Osteoblast (primary cell): ENCODE data around the gene GJB5. TPM values are rescaled to one million over a fixed set of nuclear protein-coding genes. Genes with fewer than 3 reads are reported as not detected.
A peak's percentile ranks its signal among the peaks of the same experiment; 100 is the strongest.

Experiments used
- DNase-seq: peaks from one replicate; pipeline ENCODE4 v3.0.0; 2011; ENCODE audit warnings: low spot score, mixed read lengths; ENCODE audit not compliant: insufficient read length; ENCODE audit errors: missing footprints
- H2AFZ ChIP-seq: 2 replicates; pipeline ENCODE4 v1.6.0; 2011; ENCODE audit warnings: mild to moderate bottlenecking, low read length
- H3K27ac ChIP-seq: 2 replicates; pipeline ENCODE4 v1.5.1; 2011; ENCODE audit warnings: mild to moderate bottlenecking, low read depth, low read length, moderate library complexity
- H3K27me3 ChIP-seq: 2 replicates; pipeline ENCODE4 v1.6.0; 2012; ENCODE audit warnings: mild to moderate bottlenecking, control low read depth, inconsistent platforms, low read length, moderate library complexity; ENCODE audit not compliant: insufficient read depth
- H3K36me3 ChIP-seq: 2 replicates; pipeline ENCODE4 v1.5.1; 2011; ENCODE audit warnings: mild to moderate bottlenecking, low read length, control low read depth, moderate library complexity; ENCODE audit not compliant: insufficient read depth
- H3K4me1 ChIP-seq: 2 replicates; pipeline ENCODE4 v1.5.1; 2011; ENCODE audit warnings: mild to moderate bottlenecking, low read length, control low read depth, moderate library complexity; ENCODE audit not compliant: insufficient read depth
- H3K4me2 ChIP-seq: 2 replicates; pipeline ENCODE4 v1.6.0; 2011; ENCODE audit warnings: mild to moderate bottlenecking, low read length; ENCODE audit not compliant: insufficient read depth
- H3K4me3 ChIP-seq: fragments of 200-600 bp; sonication (generic); 3 replicates; pipeline ENCODE4 v1.5.1; 2012; ENCODE audit warnings: mild to moderate bottlenecking, low read length, inconsistent platforms; ENCODE audit not compliant: insufficient read depth
- H3K79me2 ChIP-seq: 2 replicates; pipeline ENCODE4 v1.6.0; 2012; ENCODE audit warnings: mild to moderate bottlenecking, low read length, control low read depth, inconsistent platforms; ENCODE audit not compliant: insufficient read depth
- H3K9me3 ChIP-seq: 2 replicates; pipeline ENCODE4 v1.5.1; 2011; ENCODE audit warnings: low read depth, low read length, control low read depth
- H4K20me1 ChIP-seq: 2 replicates; pipeline ENCODE4 v1.6.0; 2012; ENCODE audit warnings: mild to moderate bottlenecking, low read length, control low read depth; ENCODE audit not compliant: insufficient read depth
- total RNA-seq: library from RNA; depleted of rRNA; stranded (reverse); fragments of >200 nt; gene quantifications from 2 replicates; pipeline ENCODE4 v1.2.3, GENCODE V29; 2012
- TF ChIP-seq, protein P1 (sequence below): IDR thresholded peaks from 2 replicates; pipeline ENCODE4 v1.5.1; 2011; ENCODE audit warnings: mild to moderate bottlenecking, low read depth, low read length, moderate library complexity; ENCODE audit errors: extremely low read depth

The GJB5 gene
- total RNA-seq, 1 donor: not detected

DNA sequence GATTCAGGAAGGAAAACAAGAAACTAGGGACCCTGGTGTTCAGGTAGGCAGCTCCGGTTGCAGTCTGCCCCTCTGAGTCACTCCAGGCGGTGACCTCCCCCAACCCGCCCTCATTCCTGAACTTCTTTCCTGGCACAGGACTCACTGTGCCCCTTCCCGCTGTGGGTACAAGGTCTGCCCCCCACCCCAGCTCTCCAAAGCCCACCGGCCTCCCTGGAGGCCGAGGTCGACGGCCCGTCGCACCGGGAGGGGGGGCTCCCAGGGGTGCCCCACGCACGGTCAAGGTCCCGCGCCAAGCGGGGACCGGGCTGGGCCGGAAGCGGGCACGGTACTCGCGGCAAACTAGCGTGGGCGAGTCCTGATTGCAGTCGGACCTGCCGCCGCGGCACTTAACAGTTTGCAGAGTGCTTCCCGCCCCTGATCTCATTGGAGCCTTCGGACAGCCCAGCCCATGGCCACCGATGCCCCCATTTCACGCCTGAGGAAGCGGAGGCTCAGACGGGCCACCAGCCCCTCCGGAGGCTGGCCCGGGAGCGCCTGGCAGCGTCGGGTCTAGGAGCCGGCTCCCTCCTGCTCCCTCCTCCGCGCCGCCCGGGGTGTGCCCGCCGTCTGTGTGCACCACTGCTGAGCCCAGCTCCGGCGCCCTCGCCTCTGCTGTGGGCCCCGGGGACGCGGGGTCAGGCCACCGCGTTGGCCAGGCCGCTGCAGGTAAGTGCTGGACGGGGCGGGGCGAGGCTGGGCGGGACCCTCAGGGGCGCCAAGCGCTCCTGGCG is 26.4 kb downstream of the GJB5 start, which contains the start of gene GJB3:
GJB3 (plus strand) TSS at position 144 of the 773 bp plus-strand sequence. CDS start 3,549 bp downstream, outside the sequence.
- H3K27me3 ChIP-seq: peaks cover 53% of the 10 kb centered on the region
- peak within 1 kb of the TSS; percentile 50 for H3K4me3 ChIP-seq
- no peaks in the 10 kb centered on the region for H3K9me3 ChIP-seq
- DNase-seq: peak; percentile 91
- H3K4me1 ChIP-seq: no peaks in the 10 kb centered on the region
- no peaks in the 10 kb centered on the region for H3K79me2 ChIP-seq
- H3K4me2 ChIP-seq: peak within 1 kb of the TSS; percentile 61
- TF ChIP-seq, protein P1, sequence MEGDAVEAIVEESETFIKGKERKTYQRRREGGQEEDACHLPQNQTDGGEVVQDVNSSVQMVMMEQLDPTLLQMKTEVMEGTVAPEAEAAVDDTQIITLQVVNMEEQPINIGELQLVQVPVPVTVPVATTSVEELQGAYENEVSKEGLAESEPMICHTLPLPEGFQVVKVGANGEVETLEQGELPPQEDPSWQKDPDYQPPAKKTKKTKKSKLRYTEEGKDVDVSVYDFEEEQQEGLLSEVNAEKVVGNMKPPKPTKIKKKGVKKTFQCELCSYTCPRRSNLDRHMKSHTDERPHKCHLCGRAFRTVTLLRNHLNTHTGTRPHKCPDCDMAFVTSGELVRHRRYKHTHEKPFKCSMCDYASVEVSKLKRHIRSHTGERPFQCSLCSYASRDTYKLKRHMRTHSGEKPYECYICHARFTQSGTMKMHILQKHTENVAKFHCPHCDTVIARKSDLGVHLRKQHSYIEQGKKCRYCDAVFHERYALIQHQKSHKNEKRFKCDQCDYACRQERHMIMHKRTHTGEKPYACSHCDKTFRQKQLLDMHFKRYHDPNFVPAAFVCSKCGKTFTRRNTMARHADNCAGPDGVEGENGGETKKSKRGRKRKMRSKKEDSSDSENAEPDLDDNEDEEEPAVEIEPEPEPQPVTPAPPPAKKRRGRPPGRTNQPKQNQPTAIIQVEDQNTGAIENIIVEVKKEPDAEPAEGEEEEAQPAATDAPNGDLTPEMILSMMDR: no peak
- H4K20me1 ChIP-seq: no peaks in the 10 kb centered on the region
- no peak within 1 kb of the TSS for H2AFZ ChIP-seq
- H3K36me3 ChIP-seq: no peaks in the 10 kb centered on the region
- no peak within 1 kb of the TSS for H3K27ac ChIP-seq

DNA sequence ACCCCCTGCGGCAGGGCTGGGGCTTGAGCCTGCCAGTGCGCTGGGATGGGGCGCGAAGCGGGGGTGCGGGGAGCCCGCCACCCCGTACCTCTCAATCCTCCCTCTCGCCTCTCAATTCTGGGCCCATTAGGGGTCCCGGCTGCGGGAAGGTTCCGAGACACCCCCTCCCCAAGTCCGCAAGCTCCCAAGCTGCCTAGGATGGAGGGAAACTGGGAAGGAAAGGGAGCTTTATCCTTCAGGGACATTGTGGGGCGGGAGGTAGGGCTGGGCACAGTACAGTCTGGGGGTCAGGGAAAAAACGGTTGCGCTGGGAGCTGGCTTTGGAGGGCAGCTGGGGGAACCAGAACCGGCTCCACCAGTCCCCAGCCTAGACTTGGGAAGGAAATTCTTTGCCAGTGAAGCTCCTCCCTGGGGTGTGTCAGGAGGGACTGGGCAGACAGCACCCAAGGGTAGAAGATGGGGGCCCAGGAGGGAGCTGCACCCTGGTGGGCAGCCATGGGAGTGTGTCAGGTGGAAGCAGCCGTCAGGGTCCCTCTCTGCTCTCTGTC is 27.1 kb downstream of the GJB5 start:
- peaks cover 46% of the 10 kb centered on the region for H3K27me3 ChIP-seq
- H3K79me2 ChIP-seq: no peaks in the 10 kb centered on the region
- H3K4me2 ChIP-seq: no peak overlapping the region
- no peaks in the 10 kb centered on the region for H3K4me1 ChIP-seq
- H3K4me3 ChIP-seq: no peak overlapping the region
- no peaks in the 10 kb centered on the region for H3K9me3 ChIP-seq
- no peaks in the 10 kb centered on the region for H3K36me3 ChIP-seq
- H3K27ac ChIP-seq: no peak overlapping the region
- H4K20me1 ChIP-seq: no peaks in the 10 kb centered on the region
- no peak for DNase-seq
- H2AFZ ChIP-seq: no peak overlapping the region
- TF ChIP-seq, protein P1: no peak

DNA sequence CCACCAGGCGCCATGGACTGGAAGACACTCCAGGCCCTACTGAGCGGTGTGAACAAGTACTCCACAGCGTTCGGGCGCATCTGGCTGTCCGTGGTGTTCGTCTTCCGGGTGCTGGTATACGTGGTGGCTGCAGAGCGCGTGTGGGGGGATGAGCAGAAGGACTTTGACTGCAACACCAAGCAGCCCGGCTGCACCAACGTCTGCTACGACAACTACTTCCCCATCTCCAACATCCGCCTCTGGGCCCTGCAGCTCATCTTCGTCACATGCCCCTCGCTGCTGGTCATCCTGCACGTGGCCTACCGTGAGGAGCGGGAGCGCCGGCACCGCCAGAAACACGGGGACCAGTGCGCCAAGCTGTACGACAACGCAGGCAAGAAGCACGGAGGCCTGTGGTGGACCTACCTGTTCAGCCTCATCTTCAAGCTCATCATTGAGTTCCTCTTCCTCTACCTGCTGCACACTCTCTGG is 29.9 kb downstream of the GJB5 start:
- peaks cover 30% of the 10 kb centered on the region for H3K27me3 ChIP-seq
- no peaks in the 10 kb centered on the region for H3K9me3 ChIP-seq
- H4K20me1 ChIP-seq: no peaks in the 10 kb centered on the region
- peaks cover 8% of the 10 kb centered on the region for H3K4me1 ChIP-seq
- no peak overlapping the region for H2AFZ ChIP-seq
- no peak for DNase-seq
- no peaks in the 10 kb centered on the region for H3K36me3 ChIP-seq
- no peak overlapping the region for H3K4me3 ChIP-seq
- no peak overlapping the region for H3K4me2 ChIP-seq
- no peak overlapping the region for H3K27ac ChIP-seq
- TF ChIP-seq, protein P1: no peak
- H3K79me2 ChIP-seq: no peaks in the 10 kb centered on the region

DNA sequence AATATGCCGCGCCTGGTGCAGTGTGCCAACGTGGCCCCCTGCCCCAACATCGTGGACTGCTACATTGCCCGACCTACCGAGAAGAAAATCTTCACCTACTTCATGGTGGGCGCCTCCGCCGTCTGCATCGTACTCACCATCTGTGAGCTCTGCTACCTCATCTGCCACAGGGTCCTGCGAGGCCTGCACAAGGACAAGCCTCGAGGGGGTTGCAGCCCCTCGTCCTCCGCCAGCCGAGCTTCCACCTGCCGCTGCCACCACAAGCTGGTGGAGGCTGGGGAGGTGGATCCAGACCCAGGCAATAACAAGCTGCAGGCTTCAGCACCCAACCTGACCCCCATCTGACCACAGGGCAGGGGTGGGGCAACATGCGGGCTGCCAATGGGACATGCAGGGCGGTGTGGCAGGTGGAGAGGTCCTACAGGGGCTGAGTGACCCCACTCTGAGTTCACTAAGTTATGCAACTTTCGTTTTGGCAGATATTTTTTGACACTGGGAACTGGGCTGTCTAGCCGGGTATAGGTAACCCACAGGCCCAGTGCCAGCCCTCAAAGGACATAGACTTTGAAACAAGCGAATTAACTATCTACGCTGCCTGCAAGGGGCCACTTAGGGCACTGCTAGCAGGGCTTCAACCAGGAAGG is 30.5 kb downstream of the GJB5 start:
- Histone ChIP-seq H3K27ac (no peak overlapping the region), H3K4me2 (no peak overlapping the region), H3K9me3 (no peaks in the 10 kb centered on the region), H3K27me3 (peaks cover 25% of the 10 kb centered on the region), H3K79me2 (no peaks in the 10 kb centered on the region), H4K20me1 (no peaks in the 10 kb centered on the region), H3K4me3 (no peak overlapping the region), H2AFZ (no peak overlapping the region), H3K4me1 (peaks cover 8% of the 10 kb centered on the region), H3K36me3 (no peaks in the 10 kb centered on the region)
- TF ChIP-seq, protein P1: no peak
- no peak for DNase-seq
